Measurements from ENCODE around the gene LSMEM2.
"Not testable (repeated sequence)": the region's sequence is repeated elsewhere in the genome, so short reads cannot be mapped to it uniquely, and the experiment has no call there.

LSMEM2 gene

DNA sequence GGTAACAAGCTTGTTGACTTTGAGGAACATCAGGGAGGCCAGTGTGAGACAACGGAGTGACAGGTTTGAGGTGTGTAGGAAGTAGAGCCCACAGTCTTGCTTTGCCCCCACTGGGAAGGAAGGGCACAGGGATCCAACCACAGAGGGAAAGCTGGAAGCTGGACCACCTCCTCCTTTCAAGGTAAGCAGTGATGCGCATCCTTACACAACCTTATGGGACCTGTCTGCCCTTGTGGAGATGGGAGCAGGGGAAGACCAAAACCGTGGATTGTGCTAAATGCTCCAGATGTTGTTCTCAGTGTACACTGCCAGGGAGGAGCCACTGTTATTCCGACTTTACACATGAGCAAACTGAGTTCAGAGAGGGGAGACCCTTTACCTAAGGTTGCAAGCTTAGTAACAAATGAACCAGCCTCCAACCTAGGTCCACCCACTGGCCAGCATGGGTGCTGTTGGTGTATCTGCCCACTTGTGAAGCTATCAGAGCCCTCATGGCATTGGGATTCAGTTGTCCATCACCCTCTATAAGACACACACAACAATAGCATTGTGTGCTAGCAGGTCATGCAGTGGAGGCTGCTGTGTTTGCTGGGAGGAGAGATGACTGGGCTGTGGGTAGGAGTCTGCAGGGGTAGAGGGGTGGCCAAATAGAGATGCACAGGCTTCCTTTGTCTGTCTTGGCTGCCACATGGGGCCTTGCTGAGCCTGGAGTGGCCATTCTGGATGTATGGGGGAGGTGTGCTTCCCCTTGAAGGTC is 586 bp upstream of the LSMEM2 start:
- no peak for DNase-seq (ENCODE audit: low spot score)

GRCh38 chr3:50279255-50280016 is 549 bp downstream of the LSMEM2 start:
- no peak for DNase-seq (ENCODE audit: low spot score)

- not testable (repeated sequence) for DNase-seq (ENCODE audit: low spot score)
These were observed 5.2 kb downstream of the LSMEM2 start for GRCh38 chr3:50284121-50284520.

DNA sequence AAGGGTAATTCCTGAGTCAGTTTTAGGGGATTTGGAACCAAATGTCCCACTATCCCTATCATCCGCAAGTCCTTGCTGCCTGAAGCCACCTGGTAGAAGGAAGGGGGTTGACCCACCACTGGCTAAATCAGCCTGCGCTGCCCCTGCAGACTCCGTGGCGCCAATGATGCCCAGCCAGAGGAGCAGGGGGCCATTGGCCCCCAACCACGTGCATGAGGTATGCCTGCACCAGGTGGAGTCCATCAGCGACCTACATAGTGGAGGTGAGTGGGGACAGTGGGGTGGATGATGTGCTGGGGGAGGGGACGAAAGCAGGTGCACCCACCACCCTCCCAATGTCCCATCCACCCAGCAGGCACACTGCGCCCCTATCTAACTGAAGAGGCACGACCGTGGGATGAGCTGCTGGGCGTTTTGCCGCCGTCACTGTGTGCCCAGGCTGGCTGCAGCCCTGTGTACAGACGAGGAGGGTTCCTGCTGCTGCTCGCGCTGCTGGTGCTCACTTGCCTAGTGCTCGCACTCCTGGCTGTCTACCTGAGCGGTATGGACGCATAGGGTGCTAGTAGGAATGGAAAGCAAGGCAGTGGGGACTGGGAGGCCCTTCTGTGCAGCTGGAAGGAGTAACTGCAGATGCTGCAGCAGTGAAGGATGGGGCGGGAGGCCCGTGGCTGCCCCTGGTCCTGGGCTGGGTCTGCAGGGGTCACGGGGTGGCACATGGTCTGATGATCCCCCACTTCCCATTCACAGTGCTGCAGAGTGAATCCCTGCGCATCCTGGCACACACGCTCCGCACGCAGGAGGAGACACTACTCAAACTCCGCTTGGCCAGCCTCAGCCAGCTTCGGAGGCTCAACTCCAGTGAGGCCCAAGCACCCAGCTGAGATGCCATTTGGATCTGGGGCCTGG is 7.7 kb downstream of the LSMEM2 start:
- no peak for DNase-seq (ENCODE audit: low spot score)

GRCh38 chr3:50287262-50287661 is 8.4 kb downstream of the LSMEM2 start:
- DNase-seq (ENCODE audit: low spot score) = no peak

DNA sequence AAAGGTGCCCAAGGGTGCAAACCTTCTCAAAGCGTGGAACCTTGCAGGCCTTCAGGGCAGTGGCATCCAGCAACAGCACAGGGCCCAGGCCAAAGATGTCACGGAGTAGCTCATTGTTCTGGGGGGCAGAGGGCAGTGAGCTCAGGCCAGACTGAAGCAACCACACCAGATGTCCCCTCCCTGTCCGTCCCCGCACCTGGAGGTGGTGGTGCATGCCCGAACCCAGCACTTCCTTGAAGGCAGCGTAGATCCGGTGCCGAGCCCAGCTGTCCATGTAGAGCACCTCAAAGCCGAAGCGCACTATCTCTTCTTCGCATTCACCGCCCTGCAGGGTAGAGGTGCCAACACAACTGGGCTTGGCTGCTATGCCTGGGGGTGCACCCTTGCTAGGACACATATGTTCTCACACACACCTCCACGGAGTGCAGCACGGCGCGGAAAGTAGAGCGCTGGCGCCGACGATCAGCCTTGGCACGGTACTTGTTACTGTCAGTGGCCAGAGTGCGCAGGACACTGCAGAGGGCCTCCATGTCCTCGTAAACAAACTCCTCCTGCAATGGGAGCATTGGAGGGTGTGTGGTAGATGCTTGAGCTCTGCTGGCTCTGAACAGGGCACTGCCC is 9.6 kb downstream of the LSMEM2 start:
- DNase-seq (ENCODE audit: low spot score) = no peak

- DNase-seq (ENCODE audit: low spot score) = no peak
These were observed 10.2 kb downstream of the LSMEM2 start for GRCh38 chr3:50289130-50289529.

- no peak for DNase-seq (ENCODE audit: low spot score)
These were observed 11.3 kb downstream of the LSMEM2 start for GRCh38 chr3:50290161-50290641.

- peak; percentile 97 for DNase-seq (ENCODE audit: low spot score)
These were observed 13.5 kb downstream of the LSMEM2 start, which contains the start of gene IFRD2 for GRCh38 chr3:50292159-50293078. IFRD2 (minus strand) TSS chr3:50292429; CDS start chr3:50292274, 155 bp downstream.

- no peak for DNase-seq (ENCODE audit: low spot score)
These were observed 14.4 kb downstream of the LSMEM2 start for GRCh38 chr3:50293079-50293801.

DNA sequence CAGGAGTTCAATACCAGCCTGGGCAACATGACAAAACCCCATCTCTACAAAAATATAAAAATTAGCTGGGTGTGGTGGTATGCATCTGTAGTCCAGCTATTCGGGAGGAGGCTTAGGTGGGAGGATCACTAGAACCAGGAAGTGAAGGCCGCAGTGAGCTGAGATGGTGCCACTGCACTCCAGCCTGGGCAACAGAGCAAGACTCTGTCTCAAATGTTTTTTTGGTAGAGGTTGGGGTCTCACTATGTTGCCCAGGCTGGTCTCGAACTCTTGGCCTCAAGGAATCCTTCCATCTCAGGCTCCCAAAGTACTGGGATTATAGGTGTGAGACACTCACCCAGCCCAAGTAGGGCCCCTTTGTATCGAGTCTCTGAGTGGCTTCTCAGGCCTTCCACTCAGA is 15.2 kb downstream of the LSMEM2 start:
- no peak for DNase-seq (ENCODE audit: low spot score)

DNA sequence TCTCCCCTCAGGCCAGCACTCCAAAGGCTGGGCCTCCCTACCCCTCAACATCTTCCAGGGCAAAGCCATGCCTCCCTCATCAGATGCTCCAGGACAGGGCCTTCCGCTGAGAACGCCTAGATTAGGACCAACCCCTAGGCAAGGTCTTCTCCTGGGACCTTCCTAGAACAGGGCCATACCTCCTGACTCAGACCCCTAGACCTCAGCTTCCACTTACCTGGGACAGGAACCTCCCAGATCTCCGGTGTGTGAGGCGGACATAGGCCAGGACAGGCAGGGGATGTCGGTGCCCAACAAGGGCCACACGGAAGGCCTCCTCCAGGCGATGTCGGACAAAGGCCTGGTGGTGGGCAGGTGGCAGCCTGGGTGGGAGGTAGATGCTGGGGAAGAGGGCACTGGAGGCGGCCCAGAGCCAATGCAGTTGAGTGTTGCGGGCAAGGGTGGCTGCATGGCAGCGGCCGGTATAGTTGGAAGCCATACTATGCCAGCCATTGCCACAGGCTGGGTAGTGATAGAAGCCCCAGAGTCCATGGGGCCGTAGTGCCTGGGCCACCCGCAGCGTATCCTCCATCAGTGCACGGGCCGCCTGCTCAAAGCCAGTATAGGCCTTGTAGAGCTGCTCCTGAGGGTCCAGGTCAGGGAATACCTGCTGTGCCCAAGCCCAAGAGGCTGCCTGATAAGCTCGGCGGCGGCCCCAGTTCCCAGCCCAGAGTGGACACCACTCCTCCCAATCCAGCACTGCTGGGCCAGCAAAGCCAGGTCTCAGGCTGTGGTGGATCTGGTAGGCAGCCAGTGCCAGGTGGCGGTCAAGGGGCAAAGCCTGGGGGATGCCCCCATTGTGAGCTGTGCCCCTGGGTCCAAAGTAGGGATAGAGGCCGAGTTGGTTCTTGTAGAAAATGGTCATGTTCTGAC is 15.9 kb downstream of the LSMEM2 start:
- no peak for DNase-seq (ENCODE audit: low spot score)

DNA sequence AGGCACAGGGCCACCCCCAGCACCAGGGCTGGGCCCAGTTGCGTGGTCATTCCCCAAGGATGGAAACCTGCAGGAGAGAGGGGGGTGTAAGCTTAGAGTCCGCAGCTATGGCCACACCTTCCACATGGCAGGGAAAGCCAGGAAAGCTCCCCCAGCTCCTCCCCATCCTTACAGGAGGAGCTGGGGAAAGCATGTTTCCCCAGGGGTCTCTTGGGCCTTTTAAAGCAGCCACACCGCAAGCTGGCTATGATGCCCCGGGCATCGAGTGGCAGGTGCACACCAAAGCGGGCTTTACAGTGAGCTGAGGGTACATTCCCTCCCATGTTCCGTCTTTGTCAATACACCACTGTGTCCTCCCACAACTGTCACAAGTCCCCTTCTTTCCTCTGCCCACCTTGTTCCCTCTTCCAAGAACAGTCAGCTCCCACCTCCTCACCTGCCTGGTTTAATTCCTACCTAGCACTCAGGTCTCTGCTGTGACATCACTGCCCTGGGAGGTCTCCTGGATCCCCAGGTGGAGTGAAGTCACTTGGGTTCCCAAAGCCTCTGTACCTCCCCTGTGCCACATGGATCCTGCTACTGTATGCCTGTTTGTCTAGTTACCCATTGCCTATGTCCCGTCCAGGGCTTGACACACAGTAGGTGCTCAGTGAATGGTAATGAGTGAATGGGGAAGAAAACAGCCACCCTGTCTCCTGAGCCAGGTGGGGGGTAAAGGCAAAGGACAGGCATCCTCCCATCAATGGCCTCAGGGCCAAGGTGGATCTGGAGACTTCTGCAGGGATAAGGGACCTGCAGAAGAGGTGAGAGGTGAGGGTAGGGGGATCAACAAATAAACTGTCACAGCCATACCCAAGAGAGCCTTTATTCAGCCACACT is 16.9 kb downstream of the LSMEM2 start:
- DNase-seq (ENCODE audit: low spot score) = no peak

GRCh38 chr3:50296721-50297383 is 18.0 kb downstream of the LSMEM2 start:
- DNase-seq (ENCODE audit: low spot score) = no peak

GRCh38 chr3:50297384-50297775 is 18.5 kb downstream of the LSMEM2 start:
- DNase-seq (ENCODE audit: low spot score) = no peak

DNA sequence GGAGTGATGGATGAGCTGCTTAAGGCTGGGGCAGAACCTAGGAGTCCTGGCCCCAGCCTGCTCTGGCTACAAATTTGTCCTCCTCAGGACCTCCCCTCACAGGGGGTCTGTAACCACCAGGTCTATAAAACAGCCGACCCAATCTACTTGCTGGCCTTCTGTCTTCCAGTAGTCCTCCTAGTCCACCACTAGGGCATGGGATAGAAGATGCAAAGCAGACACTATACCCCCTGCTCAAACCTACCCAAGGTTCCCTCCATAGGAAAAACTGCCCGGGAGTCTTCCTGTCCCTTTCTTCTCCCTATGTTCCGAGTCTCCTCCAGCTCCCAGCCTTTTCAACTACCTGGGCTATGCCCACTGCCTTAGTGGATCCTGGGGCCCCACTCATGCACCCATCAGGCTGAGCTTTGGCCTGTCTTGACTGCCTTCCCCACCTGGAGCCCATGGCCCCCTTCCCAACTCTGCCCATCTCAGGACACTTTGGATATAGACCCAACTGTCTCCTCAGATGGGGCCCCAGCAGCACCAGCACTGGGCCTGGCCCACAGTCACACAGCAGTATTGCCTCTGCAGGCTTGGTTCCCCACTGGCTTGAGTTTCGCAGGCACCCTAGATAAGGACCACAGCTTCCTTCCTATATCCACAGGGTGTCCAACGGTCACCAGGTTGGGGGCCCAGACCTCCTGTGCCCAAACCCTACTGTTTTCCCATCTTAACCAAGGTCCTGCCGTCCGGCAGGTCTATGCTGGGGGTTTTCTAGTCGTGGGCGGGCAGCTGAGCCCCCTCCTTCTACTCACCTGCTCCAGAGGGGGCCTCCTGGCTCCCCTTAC is 19.2 kb downstream of the LSMEM2 start:
- no peak for DNase-seq (ENCODE audit: low spot score)
